ENCODE data around the gene RALY. TPM values are rescaled to one million over a fixed set of nuclear protein-coding genes. Genes with fewer than 3 reads are reported as not detected.
"Not testable (repeated sequence)": the region's sequence is repeated elsewhere in the genome, so short reads cannot be mapped to it uniquely, and the experiment has no call there.

RALY gene
- total RNA-seq, 1 experiment from 2014 or later = 162 TPM

- Histone ChIP-seq H3K4me3 (no peak overlapping the region), H3K9me3 (replicated peaks) (no peaks in the 10 kb centered on the region), H3K27me3 (no peaks in the 10 kb centered on the region), H3K4me1 (peaks cover 6% of the 10 kb centered on the region; the same call in 1 of the 2 replicates), H3K27ac (no peak overlapping the region), H3K36me3 (no peaks in the 10 kb centered on the region)
- no peak for DNase-seq
Measured at GRCh38 chr20:34115232-34115631, 121.5 kb downstream of the RALY start.

GRCh38 chr20:34120213-34120612, 126.5 kb downstream of the RALY start:
- Histone ChIP-seq H3K4me1 (no peaks in the 10 kb centered on the region), H3K27me3 (peaks cover 3% of the 10 kb centered on the region; the same call in 1 of the 2 replicates), H3K9me3 (replicated peaks) (no peaks in the 10 kb centered on the region), H3K27ac (no peak overlapping the region), H3K4me3 (no peak overlapping the region), H3K36me3 (no peaks in the 10 kb centered on the region)
- no peak for DNase-seq

GRCh38 chr20:34122274-34122980, 128.7 kb downstream of the RALY start:
- Histone ChIP-seq H3K4me3 (no peak overlapping the region), H3K36me3 (no peaks in the 10 kb centered on the region), H3K9me3 (replicated peaks) (no peaks in the 10 kb centered on the region), H3K27me3 (peaks cover 3% of the 10 kb centered on the region; the same call in 1 of the 2 replicates), H3K27ac (no peak overlapping the region), H3K4me1 (no peaks in the 10 kb centered on the region)
- DNase-seq = no peak

- no peak for DNase-seq
- H3K4me1 ChIP-seq = no peaks in the 10 kb centered on the region
Measured at GRCh38 chr20:34123309-34123708, 129.6 kb downstream of the RALY start.

GRCh38 chr20:34124469-34125249, 130.9 kb downstream of the RALY start:
- Histone ChIP-seq H3K27me3 (peaks cover 3% of the 10 kb centered on the region; the same call in 1 of the 2 replicates), H3K36me3 (no peaks in the 10 kb centered on the region), H3K4me1 (no peaks in the 10 kb centered on the region), H3K27ac (no peak overlapping the region), H3K9me3 (replicated peaks) (no peaks in the 10 kb centered on the region), H3K4me3 (no peak overlapping the region)
- no peak for DNase-seq

More at GRCh38 chr20:34123309-34123708, 129.6 kb downstream of the RALY start:
- Histone ChIP-seq H3K27ac (no peak overlapping the region), H3K27me3 (peaks cover 3% of the 10 kb centered on the region; the same call in 1 of the 2 replicates), H3K9me3 (replicated peaks) (no peaks in the 10 kb centered on the region), H3K4me3 (no peak overlapping the region), H3K36me3 (no peaks in the 10 kb centered on the region)

- no peak for DNase-seq
- Histone ChIP-seq H3K4me3 (no peak overlapping the region), H3K4me1 (no peaks in the 10 kb centered on the region), H3K36me3 (no peaks in the 10 kb centered on the region), H3K27me3 (no peaks in the 10 kb centered on the region), H3K27ac (no peak overlapping the region), H3K9me3 (replicated peaks) (no peaks in the 10 kb centered on the region)
Measured at GRCh38 chr20:34127792-34128191, 134.1 kb downstream of the RALY start.

GRCh38 chr20:34129518-34130162, 135.9 kb downstream of the RALY start:
- H3K4me3 ChIP-seq = no peak overlapping the region
- no peaks in the 10 kb centered on the region for H3K27me3 ChIP-seq
- no peak overlapping the region for H3K27ac ChIP-seq
- no peaks in the 10 kb centered on the region for H3K36me3 ChIP-seq
- H3K9me3 ChIP-seq (replicated peaks) = no peaks in the 10 kb centered on the region
- H3K4me1 ChIP-seq = no peaks in the 10 kb centered on the region
- DNase-seq = peak; percentile 72 to 91

- DNase-seq = no peak
- Histone ChIP-seq H3K4me3 (no peak overlapping the region), H3K36me3 (no peaks in the 10 kb centered on the region), H3K9me3 (replicated peaks) (no peaks in the 10 kb centered on the region), H3K4me1 (no peaks in the 10 kb centered on the region), H3K27ac (no peak overlapping the region), H3K27me3 (no peaks in the 10 kb centered on the region)
Measured at GRCh38 chr20:34131491-34131890, 137.8 kb downstream of the RALY start.

- not testable (repeated sequence) for H3K4me1 ChIP-seq; H3K36me3 ChIP-seq; DNase-seq; H3K4me3 ChIP-seq; H3K27me3 ChIP-seq; H3K9me3 ChIP-seq (replicated peaks); H3K27ac ChIP-seq
Measured at GRCh38 chr20:34132491-34132890, 138.8 kb downstream of the RALY start.

- not testable (repeated sequence) for DNase-seq; H3K27me3 ChIP-seq; H3K36me3 ChIP-seq; H3K9me3 ChIP-seq (replicated peaks); H3K4me1 ChIP-seq; H3K4me3 ChIP-seq; H3K27ac ChIP-seq
Measured at GRCh38 chr20:34132943-34133342, 139.2 kb downstream of the RALY start.

- not testable (repeated sequence) for H3K4me3 ChIP-seq
- peak in 1 of 2 experiments; percentile 31 for DNase-seq
Measured at GRCh38 chr20:34133365-34133860, 139.7 kb downstream of the RALY start.

More at GRCh38 chr20:34133365-34133860, 139.7 kb downstream of the RALY start:
- not testable (repeated sequence) for H3K27me3 ChIP-seq; H3K27ac ChIP-seq; H3K9me3 ChIP-seq (replicated peaks); H3K36me3 ChIP-seq; H3K4me1 ChIP-seq

Other genes with a start within 250 kb of the RALY start
- gene CHMP4B, start 182.6 kb upstream of the RALY start, total RNA-seq (2014; rRNA removed; shearing (Covaris generic)) = 45.0 and 51.9 TPM in 2 replicates
- 122 and 137 TPM in 2 replicates for gene EIF2S2, start 118.3 kb downstream of the RALY start, total RNA-seq (2014; rRNA removed; shearing (Covaris generic))
- gene ASIP, start 247.5 kb downstream of the RALY start, total RNA-seq (2014; rRNA removed; shearing (Covaris generic)) = not detected in 2 replicates

Data from SJCRH30 (cell line).